ENCODE data around the gene MAST1. TPM values are rescaled to one million over a fixed set of nuclear protein-coding genes. Genes with fewer than 3 reads are reported as not detected.

The MAST1 gene
- total RNA-seq, 2 experiments from 2014 or later, result 0.22 to 0.60 TPM

DNA sequence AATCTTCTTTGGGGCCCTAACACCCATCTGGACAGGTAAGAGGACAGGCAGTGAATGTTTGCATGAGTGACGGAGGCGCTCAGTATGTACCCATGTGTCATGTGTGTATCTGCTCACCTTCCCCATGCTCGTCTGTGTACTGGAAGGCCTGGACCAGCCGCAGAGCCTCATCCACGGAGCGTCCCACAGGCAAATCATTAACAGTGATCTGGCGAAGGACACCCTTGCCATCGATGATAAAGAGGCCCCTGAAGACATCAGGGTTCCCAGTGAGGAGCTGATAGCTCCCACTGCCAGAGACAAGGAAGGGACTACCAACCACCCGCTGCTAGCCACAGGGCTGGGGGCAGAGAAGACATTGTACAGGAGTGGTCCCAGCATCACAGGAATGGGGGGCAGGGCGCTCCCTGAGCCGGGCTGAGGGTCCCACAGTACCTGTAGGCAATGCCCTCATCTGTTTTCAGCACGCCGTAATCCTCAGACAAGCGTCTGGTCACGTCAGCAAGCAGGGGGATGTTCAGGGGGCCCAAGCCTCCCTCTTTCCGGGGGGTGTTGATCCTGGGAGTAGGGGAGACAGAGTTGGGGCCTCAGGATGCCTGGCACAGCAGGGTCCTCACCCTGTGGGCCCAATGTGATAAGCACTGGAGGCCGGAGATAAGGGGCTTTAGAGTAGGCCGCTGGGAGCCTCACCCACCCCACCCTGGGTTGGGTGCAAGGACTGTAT is 38.4 kb upstream of the MAST1 start:
- Mint-ChIP-seq H3K4me3 (peak overlapping the region; percentile 91), H3K4me1 (ENCODE audit: low read depth) (peaks cover 33% of the 10 kb centered on the region), H3K27ac (no peak overlapping the region), H3K27me3 (no peaks in the 10 kb centered on the region), H3K9me3 (no peaks in the 10 kb centered on the region), H3K36me3 (ENCODE audit: low read depth) (peaks cover 20% of the 10 kb centered on the region)
- ATAC-seq (ENCODE audit: poor library complexity) (no peak), DNase-seq (peak in 1 of 14 experiments; percentile 29)
- H3K27me3 ChIP-seq (ENCODE audit: control insufficient read depth in 1 of 2, insufficient read depth in 2 of 2, low read length in 2 of 2), result no peaks in the 10 kb centered on the region
- no peak overlapping the region for H3K4me3 ChIP-seq (ENCODE audit: low read length)
- H3K27ac ChIP-seq (ENCODE audit: low read depth in 1 of 2, low read length in 2 of 2), result no peak overlapping the region
- intact Hi-C loops (cut with DNase I, micrococcal nuclease), result loop anchor here in 1 of 2 experiments (5.0 to 10.0 kb wide), 2 partner anchors 123 to 135 kb away; partner anchors contain the start of genes CALR and FARSA
- TF ChIP-seq, protein P1, sequence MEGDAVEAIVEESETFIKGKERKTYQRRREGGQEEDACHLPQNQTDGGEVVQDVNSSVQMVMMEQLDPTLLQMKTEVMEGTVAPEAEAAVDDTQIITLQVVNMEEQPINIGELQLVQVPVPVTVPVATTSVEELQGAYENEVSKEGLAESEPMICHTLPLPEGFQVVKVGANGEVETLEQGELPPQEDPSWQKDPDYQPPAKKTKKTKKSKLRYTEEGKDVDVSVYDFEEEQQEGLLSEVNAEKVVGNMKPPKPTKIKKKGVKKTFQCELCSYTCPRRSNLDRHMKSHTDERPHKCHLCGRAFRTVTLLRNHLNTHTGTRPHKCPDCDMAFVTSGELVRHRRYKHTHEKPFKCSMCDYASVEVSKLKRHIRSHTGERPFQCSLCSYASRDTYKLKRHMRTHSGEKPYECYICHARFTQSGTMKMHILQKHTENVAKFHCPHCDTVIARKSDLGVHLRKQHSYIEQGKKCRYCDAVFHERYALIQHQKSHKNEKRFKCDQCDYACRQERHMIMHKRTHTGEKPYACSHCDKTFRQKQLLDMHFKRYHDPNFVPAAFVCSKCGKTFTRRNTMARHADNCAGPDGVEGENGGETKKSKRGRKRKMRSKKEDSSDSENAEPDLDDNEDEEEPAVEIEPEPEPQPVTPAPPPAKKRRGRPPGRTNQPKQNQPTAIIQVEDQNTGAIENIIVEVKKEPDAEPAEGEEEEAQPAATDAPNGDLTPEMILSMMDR (IDR thresholded peaks at IDR 0.05), result no peak
- no peaks in the 10 kb centered on the region for H3K9me3 ChIP-seq (ENCODE audit: control insufficient read depth in 1 of 2, insufficient read depth in 1 of 2, low read length in 2 of 2)
- ChIA-PET POLR2A (interaction anchor here (0.8 to 4.2 kb wide), 4 partner anchors 8 to 62 kb away, joined by 4 to 40 read pairs (median 6); partner anchors contain the start of genes GET3 and JUNB), CTCF (interaction anchor here (0.5 to 9.4 kb wide), 5 partner anchors 22 to 82 kb away, joined by 3 to 178 read pairs (median 8); partner anchors contain the start of gene HOOK2)
- peaks cover 47% of the 10 kb centered on the region for H3K4me1 ChIP-seq (ENCODE audit: insufficient read depth, low read length)
- peaks cover 23% of the 10 kb centered on the region for H3K36me3 ChIP-seq (ENCODE audit: insufficient read depth, low read length)

DNA sequence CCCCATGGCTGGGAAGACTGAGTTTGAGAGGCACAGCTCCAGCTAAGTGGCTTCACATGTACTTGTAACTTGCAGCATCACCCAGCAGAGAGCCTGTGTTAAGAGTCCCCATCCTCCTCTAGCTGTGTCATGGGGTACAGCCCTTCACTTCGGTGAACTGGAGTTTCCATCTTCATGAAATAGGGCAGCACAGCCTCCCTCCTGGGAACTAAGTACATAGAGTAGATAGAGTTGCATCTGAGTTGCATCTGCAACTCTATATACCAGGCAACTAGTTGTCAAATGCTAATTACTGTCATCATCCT is 37.9 kb upstream of the MAST1 start:
- no peaks in the 10 kb centered on the region for H3K9me3 ChIP-seq (ENCODE audit: control insufficient read depth in 1 of 2, insufficient read depth in 1 of 2, low read length in 2 of 2)
- Mint-ChIP-seq H3K4me1 (ENCODE audit: low read depth) (peaks cover 31% of the 10 kb centered on the region), H3K9me3 (no peaks in the 10 kb centered on the region), H3K36me3 (ENCODE audit: low read depth) (peaks cover 20% of the 10 kb centered on the region), H3K4me3 (peak overlapping the region; percentile 91), H3K27ac (peak overlapping the region; percentile 61), H3K27me3 (no peaks in the 10 kb centered on the region)
- no peaks in the 10 kb centered on the region for H3K27me3 ChIP-seq (ENCODE audit: control insufficient read depth in 1 of 2, insufficient read depth in 2 of 2, low read length in 2 of 2)
- H3K4me3 ChIP-seq (ENCODE audit: low read length), result peak overlapping the region; percentile 99
- H3K4me1 ChIP-seq (ENCODE audit: insufficient read depth, low read length), result peaks cover 42% of the 10 kb centered on the region
- no peak overlapping the region for H3K27ac ChIP-seq (ENCODE audit: low read depth in 1 of 2, low read length in 2 of 2)
- TF ChIP-seq, protein P1 (IDR thresholded peaks at IDR 0.05), result no peak
- ChIA-PET CTCF (interaction anchor here (2.2 to 2.6 kb wide), 2 partner anchors 23 to 43 kb away, joined by 8 to 12 read pairs; no protein-coding TSS in a partner anchor), POLR2A (interaction anchor here (0.7 to 4.2 kb wide), 4 partner anchors 8 to 22 kb away, joined by 3 to 40 read pairs (median 6); partner anchors contain the start of gene JUNB)
- intact Hi-C loops (cut with DNase I, micrococcal nuclease), result loop anchor here in 1 of 2 experiments (10.0 kb wide), 1 partner anchor 134 kb away; the partner anchor contains the start of genes CALR and FARSA
- DNase-seq (peak in 1 of 14 experiments; percentile 38), ATAC-seq (ENCODE audit: poor library complexity) (no peak)
- peaks cover 23% of the 10 kb centered on the region for H3K36me3 ChIP-seq (ENCODE audit: insufficient read depth, low read length)

DNA sequence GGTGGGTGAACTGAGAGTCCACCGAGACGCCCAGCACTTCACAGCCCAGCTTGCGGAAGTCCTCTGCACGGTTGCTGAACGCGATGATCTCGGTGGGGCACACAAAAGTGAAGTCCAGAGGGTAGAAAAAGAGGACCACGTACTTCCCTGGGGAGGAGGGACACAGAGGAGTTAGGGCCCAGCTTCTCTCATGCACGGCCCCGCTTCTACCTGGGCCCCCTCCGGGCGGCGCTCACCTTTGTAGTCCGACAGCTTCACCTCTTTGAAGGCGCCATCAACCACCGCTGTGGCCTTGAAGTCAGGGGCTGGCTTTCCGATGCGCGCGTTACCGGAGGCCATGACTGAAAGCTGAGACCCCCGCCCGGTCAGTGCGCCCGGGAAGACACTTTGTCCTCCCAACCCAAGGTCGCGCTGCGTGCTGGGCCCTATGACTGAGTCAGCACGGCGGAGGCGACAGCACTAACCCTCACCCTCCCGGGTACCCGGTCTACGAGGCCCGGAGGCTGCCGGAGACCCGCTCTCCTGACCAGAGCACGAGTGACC is 37.3 kb upstream of the MAST1 start:
- TF ChIP-seq, protein P1 (IDR thresholded peaks at IDR 0.05), result no peak
- no peaks in the 10 kb centered on the region for H3K9me3 Mint-ChIP-seq
- Histone ChIP-seq H3K4me1 (ENCODE audit: insufficient read depth, low read length) (peaks cover 39% of the 10 kb centered on the region), H3K9me3 (ENCODE audit: control insufficient read depth in 1 of 2, insufficient read depth in 1 of 2, low read length in 2 of 2) (no peaks in the 10 kb centered on the region), H3K36me3 (ENCODE audit: insufficient read depth, low read length) (peaks cover 23% of the 10 kb centered on the region), H3K27ac (ENCODE audit: low read depth in 1 of 2, low read length in 2 of 2) (peak overlapping the region; percentile 36 to 64), H3K4me3 (ENCODE audit: low read length) (peak overlapping the region; percentile 99), H3K27me3 (ENCODE audit: control insufficient read depth in 1 of 2, insufficient read depth in 2 of 2, low read length in 2 of 2) (no peaks in the 10 kb centered on the region)
- H3K4me3 Mint-ChIP-seq, result peak overlapping the region; percentile 91
- H3K27me3 Mint-ChIP-seq, result no peaks in the 10 kb centered on the region
- ATAC-seq (ENCODE audit: poor library complexity) (no peak), DNase-seq (peak in 3 of 14 experiments; percentile 38 to 52 (median 40))
- peak overlapping the region; percentile 61 for H3K27ac Mint-ChIP-seq
- intact Hi-C loops (cut with DNase I, micrococcal nuclease), result loop anchor here in 1 of 2 experiments (10.0 kb wide), 1 partner anchor 134 kb away; the partner anchor contains the start of genes CALR and FARSA
- H3K36me3 Mint-ChIP-seq (ENCODE audit: low read depth), result peaks cover 19% of the 10 kb centered on the region
- POLR2A ChIA-PET, result interaction anchor here (0.7 to 4.2 kb wide), 4 partner anchors 9 to 23 kb away, joined by 3 to 40 read pairs (median 6); partner anchors contain the start of gene JUNB
- peaks cover 28% of the 10 kb centered on the region for H3K4me1 Mint-ChIP-seq (ENCODE audit: low read depth)
- CTCF ChIA-PET, result interaction anchor here (0.7 to 2.6 kb wide), 5 partner anchors 23 to 46 kb away, joined by 3 to 12 read pairs (median 3); no protein-coding TSS in a partner anchor
